CD4-positive, alpha-beta T cell treated with Interleukin-12 subunit alpha and Interleukin-12 subunit beta, for 1 hour (primary cell): ENCODE data around the gene FNDC3A.

Source experiments
- DNase-seq: peaks from one replicate; pipeline ENCODE4 v3.0.0-alpha.2; 2020

FNDC3A gene, protein sequence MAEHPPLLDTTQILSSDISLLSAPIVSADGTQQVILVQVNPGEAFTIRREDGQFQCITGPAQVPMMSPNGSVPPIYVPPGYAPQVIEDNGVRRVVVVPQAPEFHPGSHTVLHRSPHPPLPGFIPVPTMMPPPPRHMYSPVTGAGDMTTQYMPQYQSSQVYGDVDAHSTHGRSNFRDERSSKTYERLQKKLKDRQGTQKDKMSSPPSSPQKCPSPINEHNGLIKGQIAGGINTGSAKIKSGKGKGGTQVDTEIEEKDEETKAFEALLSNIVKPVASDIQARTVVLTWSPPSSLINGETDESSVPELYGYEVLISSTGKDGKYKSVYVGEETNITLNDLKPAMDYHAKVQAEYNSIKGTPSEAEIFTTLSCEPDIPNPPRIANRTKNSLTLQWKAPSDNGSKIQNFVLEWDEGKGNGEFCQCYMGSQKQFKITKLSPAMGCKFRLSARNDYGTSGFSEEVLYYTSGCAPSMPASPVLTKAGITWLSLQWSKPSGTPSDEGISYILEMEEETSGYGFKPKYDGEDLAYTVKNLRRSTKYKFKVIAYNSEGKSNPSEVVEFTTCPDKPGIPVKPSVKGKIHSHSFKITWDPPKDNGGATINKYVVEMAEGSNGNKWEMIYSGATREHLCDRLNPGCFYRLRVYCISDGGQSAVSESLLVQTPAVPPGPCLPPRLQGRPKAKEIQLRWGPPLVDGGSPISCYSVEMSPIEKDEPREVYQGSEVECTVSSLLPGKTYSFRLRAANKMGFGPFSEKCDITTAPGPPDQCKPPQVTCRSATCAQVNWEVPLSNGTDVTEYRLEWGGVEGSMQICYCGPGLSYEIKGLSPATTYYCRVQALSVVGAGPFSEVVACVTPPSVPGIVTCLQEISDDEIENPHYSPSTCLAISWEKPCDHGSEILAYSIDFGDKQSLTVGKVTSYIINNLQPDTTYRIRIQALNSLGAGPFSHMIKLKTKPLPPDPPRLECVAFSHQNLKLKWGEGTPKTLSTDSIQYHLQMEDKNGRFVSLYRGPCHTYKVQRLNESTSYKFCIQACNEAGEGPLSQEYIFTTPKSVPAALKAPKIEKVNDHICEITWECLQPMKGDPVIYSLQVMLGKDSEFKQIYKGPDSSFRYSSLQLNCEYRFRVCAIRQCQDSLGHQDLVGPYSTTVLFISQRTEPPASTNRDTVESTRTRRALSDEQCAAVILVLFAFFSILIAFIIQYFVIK

DNA sequence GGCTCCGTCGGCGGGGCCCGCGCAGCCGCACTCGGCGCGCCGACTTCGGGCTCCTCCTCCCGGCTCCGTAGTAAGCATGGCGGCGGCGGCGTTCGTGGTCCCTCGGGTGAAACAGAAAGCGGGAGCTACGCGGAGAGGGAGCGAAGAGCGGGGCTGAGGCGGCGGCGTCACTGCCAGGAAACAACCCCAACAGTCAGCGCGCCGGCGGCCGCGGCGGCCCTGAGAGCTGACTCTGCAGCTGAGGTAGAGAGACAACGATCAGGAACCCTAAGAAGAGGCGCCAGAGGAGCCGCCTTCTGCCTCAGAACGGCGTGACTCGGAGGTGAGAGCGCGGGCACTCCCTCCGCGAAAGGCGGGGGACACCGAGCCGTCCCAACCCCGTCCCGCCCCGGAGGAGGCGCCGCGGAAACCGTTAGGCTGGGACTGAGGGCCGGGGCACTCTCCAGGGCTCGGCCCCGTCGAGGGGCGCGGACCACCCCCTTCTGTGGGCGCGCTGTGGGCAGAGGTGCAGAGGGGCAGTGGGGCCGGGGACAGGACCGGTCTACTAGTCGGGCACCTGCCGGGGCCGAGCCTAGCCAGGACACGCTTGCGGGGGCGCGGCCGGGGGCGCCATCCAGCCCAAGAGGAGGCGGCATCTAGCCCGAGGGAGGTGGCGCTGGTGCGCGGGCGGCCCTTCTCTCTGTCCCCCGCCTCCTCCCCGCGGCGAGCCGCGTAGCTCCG, at the start of gene FNDC3A:
FNDC3A (plus strand) TSS at position 57 of the 720 bp plus-strand sequence. CDS start 30,279 bp downstream, outside the sequence.
- DNase-seq: peak; percentile 88

DNA sequence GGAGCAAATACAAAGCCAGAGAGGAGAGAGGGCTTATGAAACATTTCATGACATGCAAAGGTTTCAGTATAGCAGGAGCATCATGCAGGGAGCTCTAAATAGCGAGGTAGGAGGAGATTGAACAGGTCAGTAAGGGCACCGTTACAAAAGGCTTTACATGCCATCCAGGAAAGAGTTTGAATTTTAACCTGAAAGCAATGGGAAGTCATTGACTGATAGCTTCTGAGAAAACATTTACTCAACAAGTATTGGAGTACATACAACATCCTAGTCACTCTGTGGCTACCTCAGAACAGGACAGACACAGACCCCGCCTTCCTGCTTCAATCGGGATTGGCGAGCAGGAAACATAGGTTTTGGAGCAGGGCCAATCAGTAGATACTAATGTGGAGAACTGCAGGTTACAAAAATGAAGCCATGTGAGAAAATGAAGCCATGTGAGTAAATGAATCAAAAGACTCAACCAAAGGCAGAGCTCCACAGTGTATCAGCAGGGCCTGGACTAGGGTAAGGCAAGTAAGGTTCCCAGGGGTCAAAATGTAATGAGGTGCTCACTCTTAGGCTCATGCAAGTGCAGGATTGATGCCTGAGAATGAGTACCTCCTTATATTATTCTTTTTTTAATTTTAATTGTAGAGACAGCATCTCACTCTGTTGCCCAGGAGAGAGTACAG, 46.8 kb upstream of the FNDC3A start:
- no peak for DNase-seq

DNA sequence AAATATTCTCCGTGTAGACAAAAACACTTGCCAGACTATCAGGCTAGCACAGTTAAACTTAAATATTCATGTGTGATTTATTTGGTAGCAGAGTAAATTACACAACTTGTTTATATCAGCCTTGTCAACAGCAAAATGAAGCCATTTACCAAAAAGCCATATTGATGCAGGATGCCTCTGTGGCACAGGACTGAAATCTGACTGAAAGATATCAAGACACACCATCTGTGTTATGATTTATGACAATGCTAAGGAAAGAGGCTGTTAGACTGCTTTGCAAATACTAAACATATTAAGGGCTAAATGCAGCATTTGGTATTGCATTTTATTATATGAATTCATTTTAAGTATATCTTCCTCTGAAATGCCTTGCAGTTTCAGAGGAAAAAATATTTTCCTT, 44.8 kb upstream of the FNDC3A start:
- DNase-seq: no peak

DNA sequence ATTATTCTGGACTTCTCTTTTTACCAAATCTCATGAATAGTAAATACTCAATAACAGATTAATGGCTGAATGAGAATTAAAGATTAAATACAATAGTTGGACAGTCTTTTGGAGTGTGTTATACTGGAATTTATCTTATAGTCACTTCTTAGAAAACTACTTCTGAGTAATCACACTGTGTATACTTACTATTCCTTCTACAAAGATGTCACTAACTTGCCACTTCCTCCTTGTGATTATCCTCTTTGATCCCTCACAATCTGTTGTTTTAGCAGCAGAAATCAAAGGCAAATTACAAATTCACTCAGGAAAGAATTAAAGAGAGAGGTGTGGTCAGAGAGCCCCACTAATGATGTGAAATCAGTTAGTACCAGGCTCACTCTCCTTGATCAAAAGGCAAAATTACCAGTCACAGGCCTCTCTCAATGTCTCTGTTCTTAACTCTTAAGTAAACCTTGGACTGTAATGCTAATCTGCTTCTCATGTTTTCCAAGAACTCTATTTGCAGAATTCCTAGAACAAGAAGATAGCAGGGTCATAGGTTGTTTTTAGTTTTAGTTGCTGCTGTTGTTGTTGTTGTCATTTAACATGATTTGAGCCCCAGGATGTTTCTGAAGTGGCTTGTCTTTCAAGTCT, 37.3 kb upstream of the FNDC3A start:
- DNase-seq: no peak

DNA sequence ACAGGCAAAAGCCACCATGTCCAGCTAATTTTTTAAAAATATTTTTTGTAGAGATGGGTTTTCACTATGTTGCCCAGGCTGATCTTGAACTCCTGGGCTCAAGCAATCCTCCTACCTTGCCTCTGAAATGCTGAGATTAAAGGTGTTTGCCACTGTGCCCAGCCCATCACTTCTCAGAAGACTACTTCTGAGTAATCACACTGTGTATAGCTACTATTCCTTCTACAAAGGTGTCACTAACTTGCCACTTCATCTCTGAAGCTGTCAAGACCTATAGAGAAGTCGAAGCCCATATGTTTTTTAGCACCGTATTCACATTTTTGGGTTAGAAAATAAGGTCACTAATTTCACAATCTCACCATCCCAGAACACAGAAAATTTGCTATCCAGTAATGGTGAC, 36.0 kb upstream of the FNDC3A start:
- DNase-seq: no peak

DNA sequence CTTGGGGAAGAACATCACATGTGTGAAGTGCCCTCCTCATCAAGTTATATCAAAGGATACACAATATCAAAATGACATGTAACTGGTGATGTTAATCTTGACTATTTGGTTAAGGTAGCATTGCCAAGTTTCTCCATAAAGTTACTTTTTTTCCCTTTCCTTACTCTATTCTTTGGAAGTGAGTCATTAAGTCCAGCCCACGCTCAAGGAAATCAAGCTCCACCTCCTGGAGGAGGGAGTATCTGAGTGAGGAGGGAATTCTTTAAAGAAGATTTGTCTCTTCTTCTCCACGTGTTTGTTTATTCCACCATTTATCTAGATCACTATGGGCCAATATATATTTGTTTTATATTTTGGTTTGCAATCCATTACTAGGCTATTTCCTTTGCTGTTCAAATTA, 33.6 kb upstream of the FNDC3A start:
- no peak for DNase-seq

DNA sequence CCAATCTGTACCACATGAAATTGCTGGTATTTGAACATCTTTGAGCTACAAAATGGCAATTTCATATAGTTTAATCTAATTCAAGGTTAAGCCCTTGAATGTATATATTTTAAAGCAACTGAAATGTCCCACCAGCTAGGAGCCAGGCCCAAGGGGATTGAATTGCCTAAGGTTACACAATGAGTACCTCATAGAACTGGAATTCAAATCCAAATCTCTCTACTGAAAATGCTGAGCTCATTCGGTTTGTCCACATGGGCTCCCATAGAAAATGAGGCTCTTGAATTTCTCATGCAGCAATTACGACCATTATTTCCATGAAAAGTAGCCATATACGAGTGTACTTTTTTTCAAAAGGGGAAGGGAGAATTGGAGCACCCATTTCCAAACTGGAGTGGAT, 31.5 kb upstream of the FNDC3A start:
- DNase-seq: no peak

DNA sequence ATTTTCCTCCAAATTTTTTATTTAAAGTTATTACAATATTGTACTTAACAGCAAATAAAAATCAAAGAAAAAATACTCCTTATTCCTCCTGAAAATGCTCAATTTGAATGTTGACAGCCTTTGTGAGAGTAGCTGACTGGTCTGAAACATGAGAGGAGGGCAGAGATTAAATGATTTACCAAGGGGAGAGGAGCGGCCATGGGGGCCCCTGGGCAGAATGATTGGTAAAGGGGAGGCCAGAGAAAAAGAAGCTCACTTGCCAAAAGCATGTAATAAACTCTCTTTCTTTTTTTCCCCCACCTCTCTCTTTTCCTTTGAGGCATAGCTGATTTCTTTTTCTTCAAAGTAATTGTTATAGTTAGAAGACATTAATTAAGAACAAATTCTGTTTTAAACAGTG, 30.1 kb upstream of the FNDC3A start:
- DNase-seq: no peak

DNA sequence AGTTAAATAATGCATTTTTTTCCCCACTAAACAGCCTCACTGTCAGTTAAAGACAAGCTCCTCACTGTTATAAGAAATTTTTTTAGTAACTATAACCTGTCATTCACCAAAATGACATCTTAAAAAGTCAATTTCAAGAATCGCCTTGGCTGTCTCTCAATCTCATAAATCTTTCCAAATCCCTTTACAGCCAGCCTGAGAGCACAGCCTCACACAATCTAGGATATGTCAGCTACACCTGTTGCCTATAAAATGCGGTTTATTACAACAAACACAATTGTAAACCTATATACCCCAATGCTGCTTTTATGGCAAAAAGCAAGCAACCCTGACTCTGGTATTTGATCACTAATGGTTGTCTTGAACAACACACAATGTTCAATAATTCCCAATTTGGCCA, 29.5 kb upstream of the FNDC3A start:
- DNase-seq: no peak

DNA sequence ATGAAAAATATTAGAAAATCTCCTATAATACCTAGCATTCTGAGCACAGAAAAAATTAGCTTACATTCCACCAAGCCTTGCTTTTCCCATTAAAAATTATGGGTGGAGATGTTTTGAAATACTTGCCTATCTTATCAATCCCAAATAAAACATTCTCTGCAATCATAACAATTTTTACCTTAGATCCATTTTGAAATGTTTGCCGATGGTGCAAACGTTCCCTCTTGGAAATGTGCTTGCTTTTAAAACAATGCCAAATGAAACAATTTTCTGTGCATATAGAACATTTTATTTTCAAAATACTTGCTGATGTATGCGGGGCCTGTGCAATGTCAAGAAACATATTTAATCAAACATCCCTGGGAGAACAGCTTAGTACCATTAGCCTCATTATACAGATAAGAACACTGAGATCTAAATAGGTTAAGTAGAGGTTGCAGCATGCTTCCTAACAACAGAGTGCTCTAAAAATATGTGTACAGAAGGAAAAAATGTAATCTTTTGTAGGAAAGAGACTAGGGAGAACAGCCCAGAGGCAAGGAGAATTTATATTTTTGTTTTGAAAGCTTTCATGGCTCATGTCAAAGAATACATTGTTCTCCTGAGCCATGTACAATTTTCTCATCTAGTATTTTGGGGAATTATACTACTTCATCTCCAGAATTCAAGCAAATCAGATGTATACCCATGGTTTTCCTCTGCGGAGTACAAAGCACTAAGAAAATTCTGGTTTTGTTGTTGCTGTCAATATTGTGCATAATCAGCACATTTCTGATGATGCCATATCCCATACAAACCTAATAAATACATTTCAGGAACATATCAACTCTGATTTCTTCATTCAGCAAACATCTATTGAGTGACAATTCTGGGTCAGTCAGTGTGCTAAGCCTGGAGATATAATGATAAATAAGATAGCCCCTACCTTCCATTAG, 25.9 kb upstream of the FNDC3A start:
- DNase-seq: no peak

DNA sequence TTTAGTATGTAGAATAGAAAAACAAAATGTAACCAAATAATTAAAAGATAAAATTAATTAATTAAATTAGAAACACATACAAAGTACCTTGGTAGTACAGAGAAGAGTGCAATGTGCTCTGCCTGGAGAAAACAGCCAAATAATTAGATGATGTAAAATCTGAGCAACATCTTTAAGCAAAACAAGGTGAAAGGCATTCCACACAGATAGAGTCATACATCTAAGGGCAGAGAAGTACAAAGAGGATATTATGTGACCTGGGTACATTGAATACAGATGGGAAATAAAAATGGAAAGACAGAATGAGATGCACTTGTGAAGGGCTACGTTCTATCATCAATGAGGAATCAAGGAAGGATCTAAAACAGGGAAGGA, 25.2 kb upstream of the FNDC3A start:
- no peak for DNase-seq

DNA sequence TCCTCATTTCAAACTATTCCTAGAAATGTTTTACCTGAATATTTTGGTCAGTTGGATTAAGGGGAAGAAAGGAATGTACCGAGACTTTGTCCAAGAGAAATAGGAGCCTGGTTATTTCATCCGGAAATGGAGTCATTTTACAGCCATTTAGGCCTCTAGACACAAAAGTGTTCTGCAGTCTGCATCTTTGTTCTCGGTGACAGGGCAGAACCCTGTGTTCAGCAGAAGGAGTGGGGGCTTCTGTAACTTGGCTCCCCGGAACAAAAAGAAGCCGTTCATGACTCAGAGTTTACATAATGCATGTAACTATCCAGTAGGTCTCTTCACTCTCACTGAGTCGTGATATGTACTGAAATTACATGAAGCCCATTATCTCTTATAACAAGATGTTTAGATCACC, 21.6 kb upstream of the FNDC3A start:
- no peak for DNase-seq

DNA sequence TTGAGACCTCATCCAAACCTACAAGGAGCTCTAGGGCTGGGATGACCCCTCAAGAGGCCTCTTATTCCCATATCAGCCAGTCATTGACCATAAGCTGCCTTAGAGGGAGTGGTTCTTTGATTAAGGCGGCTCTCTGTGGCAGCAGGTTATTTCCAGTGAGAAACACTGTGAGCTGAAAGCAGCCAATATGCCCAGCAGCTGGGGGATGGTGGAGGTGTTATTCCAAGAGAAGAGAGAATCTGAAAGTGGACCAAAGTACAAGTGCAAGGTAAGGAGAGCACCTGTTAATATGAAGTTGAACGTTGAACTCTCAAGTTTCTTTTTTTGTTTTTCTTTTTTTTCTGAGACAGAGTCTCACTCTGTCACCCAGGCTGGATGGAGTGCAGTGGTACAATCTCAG, 20.2 kb upstream of the FNDC3A start:
- DNase-seq: no peak

DNA sequence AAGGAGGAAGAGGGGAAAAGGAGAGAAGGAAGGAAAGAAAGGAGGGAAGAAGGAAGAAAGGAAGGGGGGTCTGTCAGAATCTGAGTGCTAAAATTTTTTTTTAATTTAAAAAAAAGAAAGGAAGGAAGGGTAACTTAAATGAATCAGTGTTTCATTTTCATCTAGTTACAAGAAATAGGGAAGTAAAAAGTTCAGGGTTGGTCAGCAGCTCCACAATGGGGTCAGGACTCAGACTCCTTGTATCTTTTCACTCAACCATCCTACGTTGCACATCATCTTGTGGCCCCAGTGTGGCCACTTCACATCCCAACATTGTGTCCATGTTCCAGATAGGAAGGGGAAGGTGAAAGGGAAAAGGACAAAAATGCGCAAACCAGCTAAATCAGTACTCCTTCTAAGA, 14.3 kb upstream of the FNDC3A start:
- no peak for DNase-seq

DNA sequence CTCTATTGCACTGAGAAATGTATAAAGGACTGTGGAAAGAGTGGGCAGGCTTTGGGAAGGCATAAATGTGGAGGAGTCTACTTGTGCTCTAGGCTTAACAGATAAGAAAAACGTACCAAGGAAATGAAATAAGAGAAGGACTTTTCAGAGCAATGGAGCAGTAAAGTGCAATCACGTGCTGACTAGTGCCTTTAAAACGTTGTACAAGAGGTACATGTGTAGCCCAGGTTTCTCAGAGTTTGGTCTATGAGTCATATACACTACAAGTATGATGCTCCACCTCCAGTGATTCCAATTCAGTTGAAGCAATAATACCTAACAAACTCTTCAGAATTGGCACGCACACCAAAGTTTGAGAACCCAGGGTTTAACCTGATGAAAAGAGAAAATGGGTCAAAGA, 13.4 kb upstream of the FNDC3A start:
- DNase-seq: no peak

DNA sequence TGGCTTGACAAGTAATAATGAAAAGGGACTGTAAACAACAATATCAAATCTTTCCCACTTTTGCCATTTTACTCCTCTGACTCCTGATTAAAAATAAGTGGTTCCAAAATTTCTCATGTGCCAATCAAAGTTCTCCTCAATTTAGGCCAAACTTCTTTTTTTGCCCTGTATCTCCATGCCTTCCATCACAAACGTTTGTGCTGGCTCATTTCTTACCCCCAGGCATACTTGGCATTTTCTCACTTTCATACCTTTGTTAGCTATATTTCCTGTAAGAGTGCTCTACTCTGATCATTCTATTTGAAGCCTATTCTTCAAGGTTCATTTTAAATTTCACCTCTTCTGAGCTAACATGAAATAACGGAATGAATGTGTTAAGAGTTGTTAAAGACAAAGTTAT, 10.0 kb upstream of the FNDC3A start:
- DNase-seq: no peak

DNA sequence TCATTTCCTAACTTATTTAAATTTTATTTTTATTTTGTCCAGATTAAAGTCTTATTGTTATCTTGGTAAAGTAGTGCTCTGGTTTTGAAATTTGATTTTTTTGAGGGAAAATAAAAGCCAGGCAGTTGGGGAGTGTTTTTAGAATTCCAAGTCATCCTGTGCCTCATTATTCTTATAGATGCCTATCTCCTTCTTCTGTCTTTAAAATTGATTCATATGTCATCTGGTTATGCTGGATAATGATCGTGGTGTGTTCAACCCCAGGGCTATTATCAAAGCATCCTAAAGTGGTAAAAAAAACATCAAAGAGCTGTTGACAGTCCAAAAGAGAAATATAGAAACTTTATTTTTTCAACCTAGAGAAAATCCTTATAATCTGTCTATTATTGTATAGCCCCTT, 6.0 kb upstream of the FNDC3A start:
- no peak for DNase-seq

DNA sequence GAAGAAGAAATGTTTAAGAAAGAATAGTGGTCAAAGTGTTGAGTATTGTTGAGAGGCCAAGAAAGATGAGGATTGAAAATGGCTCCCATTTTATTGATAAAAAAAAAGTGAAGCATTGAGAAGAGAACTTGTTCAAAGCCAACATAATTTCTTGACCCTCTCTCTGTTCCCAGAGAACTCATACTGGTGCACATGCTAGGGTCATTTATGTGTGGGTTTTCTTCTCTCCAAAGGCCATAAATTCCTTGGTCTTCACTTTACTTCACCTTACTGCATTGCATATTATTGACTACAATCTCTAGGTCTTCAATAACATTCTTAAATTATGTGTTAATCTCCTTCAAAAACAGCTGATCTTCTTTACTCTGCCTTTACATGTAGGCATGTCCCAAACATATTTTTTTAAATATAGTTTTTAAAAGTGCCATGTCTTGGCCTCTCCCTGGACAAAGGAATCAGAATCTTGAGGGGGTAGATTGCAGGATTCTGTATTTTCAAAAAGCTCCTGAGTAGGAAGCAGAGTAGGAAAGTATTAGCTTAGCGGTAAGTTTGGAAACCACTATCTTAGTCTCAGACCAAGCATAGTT, 1.8 kb upstream of the FNDC3A start:
- DNase-seq: no peak

DNA sequence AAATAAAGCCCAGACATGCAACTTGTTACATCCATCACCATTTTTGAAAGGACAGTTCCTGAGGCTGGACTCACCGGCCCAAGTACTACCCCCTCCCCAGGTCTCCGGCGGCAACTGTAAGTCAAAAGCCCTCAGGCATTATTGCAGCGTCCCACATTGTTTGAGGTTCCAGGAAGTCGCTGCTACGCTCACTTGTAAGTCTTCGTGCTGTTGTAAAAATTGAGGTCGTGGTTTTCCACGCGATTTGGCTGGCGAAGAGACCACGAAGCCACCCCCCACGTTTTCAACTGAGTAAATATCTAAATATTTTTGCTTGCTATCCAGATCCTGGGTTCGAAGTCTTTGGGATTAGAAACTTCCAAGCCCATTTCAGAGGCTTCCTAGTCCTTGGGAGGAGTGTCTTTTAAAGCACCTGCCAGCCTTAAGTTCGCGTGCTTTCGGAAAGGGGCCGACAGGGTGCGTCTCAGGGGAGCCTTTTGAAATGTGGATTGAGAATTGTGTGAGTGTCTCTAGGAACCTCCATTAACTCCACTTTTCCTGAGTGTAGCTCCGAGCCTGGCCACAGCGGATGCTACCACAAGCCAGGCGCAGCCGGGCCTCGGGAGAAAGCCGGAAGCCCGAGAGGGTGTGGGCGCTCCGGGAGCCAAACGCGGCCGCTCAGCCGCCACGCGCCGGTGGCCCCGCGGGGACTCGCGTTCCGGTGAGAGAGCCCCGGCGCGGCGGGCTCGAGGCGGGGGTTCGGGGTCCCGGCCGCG, 434 bp upstream of the FNDC3A start:
- DNase-seq: peak; percentile 56
